ENCODE results near the gene EEF1G. TPM values are rescaled to one million over a fixed set of nuclear protein-coding genes. Genes with fewer than 3 reads are reported as not detected.
"Not testable (repeated sequence)": the region's sequence is repeated elsewhere in the genome, so short reads cannot be mapped to it uniquely, and the experiment has no call there.

EEF1G gene
- total RNA-seq, 1 experiment from 2014 or later, result 1,815 TPM

- H4K20me1 ChIP-seq (ENCODE audit: low read length), result no peaks in the 10 kb centered on the region
- no peaks in the 10 kb centered on the region for H3K36me3 ChIP-seq (ENCODE audit: low read depth, low read length)
- BruUV-seq (replicated peaks), result TSS peak; percentile 77
- H3K9ac ChIP-seq (ENCODE audit: low read length), result peak overlapping the region; percentile 82
- peaks cover 83% of the 10 kb centered on the region for H3K4me1 ChIP-seq (ENCODE audit: insufficient read depth, low read length)
- H3K27me3 ChIP-seq (ENCODE audit: low read length), result no peaks in the 10 kb centered on the region
- peak overlapping the region; percentile 94 for H3K27ac ChIP-seq (ENCODE audit: low read length)
- TF ChIP-seq EZH2phosphoT487 (IDR thresholded peaks at IDR 0.05; ENCODE audit: borderline replicate concordance, low read length) (no peak), EZH2 (IDR thresholded peaks at IDR 0.05; ENCODE audit: low read length, unreplicated experiment) (no peak), CTCF (conservative IDR thresholded peaks at IDR 0.05; ENCODE audit: low read depth, low read length) (no peak)
- intact Hi-C loops (cut with micrococcal nuclease), result loop anchor here (10.0 kb wide), 1 partner anchor 578 kb away; no protein-coding TSS in a partner anchor
- no peaks in the 10 kb centered on the region for H3K9me3 ChIP-seq (ENCODE audit: low read length)
- DNase-seq, result peak; percentile 98
- peak overlapping the region; percentile 60 for H3K4me3 ChIP-seq (ENCODE audit: low read length)
- ATAC-seq, result peak; percentile 69
- H3F3A ChIP-seq (ENCODE audit: low read length, unreplicated experiment), result peaks cover 11% of the 10 kb centered on the region
- H2AFZ ChIP-seq (ENCODE audit: low read length), result peak overlapping the region; percentile 13
- H3K9me2 ChIP-seq (replicated peaks; ENCODE audit: low read length), result no peaks in the 10 kb centered on the region
- CTCF ChIA-PET, result interaction anchor here (0.5 to 2.9 kb wide), 5 partner anchors 10 to 129 kb away, joined by 3 to 21 read pairs (median 6); partner anchors contain the start of genes EEF1G and TUT1
- peaks cover 4% of the 10 kb centered on the region; the same call in 1 of the 2 replicates for H3K79me2 ChIP-seq (ENCODE audit: low read length)
- POLR2A ChIA-PET (ENCODE audit: unreplicated experiment), result interaction anchor here (0.5 to 1.5 kb wide), 10 partner anchors 8 to 115 kb away, joined by 3 to 14 read pairs (median 5); partner anchors contain the start of genes C11orf98, CSKMT, EEF1G and TUT1
- peak overlapping the region; percentile 90 for H3K4me2 ChIP-seq (ENCODE audit: low read length)
Observed at GRCh38 chr11:62553080-62553838, 20.4 kb downstream of the EEF1G start.

GRCh38 chr11:62552485-62553079, 21.1 kb downstream of the EEF1G start:
- Histone ChIP-seq H2AFZ (ENCODE audit: low read length) (peak overlapping the region; percentile 13), H3K36me3 (ENCODE audit: low read depth, low read length) (no peaks in the 10 kb centered on the region), H3K9ac (ENCODE audit: low read length) (peak overlapping the region; percentile 82), H3K4me3 (ENCODE audit: low read length) (peak overlapping the region; percentile 60), H3K9me2 (replicated peaks; ENCODE audit: low read length) (no peaks in the 10 kb centered on the region), H3K27me3 (ENCODE audit: low read length) (no peaks in the 10 kb centered on the region), H4K20me1 (ENCODE audit: low read length) (no peaks in the 10 kb centered on the region), H3K9me3 (ENCODE audit: low read length) (no peaks in the 10 kb centered on the region), H3K4me2 (ENCODE audit: low read length) (peak overlapping the region; percentile 90), H3K4me1 (ENCODE audit: insufficient read depth, low read length) (peaks cover 83% of the 10 kb centered on the region), H3F3A (ENCODE audit: low read length, unreplicated experiment) (peaks cover 18% of the 10 kb centered on the region), H3K27ac (ENCODE audit: low read length) (peak overlapping the region; percentile 94), H3K79me2 (ENCODE audit: low read length) (peaks cover 7% of the 10 kb centered on the region)
- intact Hi-C loops (cut with micrococcal nuclease), result loop anchor here (10.0 kb wide), 1 partner anchor 578 kb away; no protein-coding TSS in a partner anchor
- BruUV-seq (replicated peaks), result no TSS peak
- ATAC-seq (no peak), DNase-seq (peak; percentile 77)
- CTCF ChIA-PET, result interaction anchor here (0.5 to 2.9 kb wide), 4 partner anchors 9 to 128 kb away, joined by 3 to 21 read pairs (median 10); partner anchors contain the start of gene EEF1G
- POLR2A ChIA-PET (ENCODE audit: unreplicated experiment), result interaction anchor here (0.5 to 1.5 kb wide), 9 partner anchors 8 to 154 kb away, joined by 3 to 14 read pairs (median 7); partner anchors contain the start of genes C11orf98, CSKMT, EEF1G and TUT1
- TF ChIP-seq EZH2phosphoT487 (IDR thresholded peaks at IDR 0.05; ENCODE audit: borderline replicate concordance, low read length) (no peak), CTCF (conservative IDR thresholded peaks at IDR 0.05; ENCODE audit: low read depth, low read length) (no peak), EZH2 (IDR thresholded peaks at IDR 0.05; ENCODE audit: low read length, unreplicated experiment) (no peak)

DNA sequence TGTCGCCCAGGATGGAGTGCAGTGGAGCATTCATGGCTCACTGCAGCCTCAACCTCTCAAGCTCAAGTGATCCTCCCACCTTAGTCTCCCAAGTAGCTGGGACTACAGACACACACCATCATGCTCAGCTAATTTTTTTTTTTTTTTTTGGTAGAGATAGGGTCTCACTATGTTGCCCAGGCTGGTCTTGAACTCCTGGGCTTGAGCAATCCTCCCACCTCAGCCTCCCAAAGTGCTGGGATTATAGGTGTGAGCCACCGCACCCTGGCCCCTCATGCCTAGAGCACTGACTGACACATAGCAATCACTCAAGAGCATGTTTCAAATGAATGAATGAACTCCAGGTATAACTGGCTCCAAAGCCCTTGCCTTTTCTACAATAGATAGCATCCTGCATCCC, 23.2 kb downstream of the EEF1G start:
- H3K27me3 ChIP-seq (ENCODE audit: low read length); H3K27ac ChIP-seq (ENCODE audit: low read length); H3K9me3 ChIP-seq (ENCODE audit: low read length); H3K4me2 ChIP-seq (ENCODE audit: low read length); POLR2A ChIA-PET (ENCODE audit: unreplicated experiment); H4K20me1 ChIP-seq (ENCODE audit: low read length); ATAC-seq; H3K9me2 ChIP-seq (replicated peaks; ENCODE audit: low read length); H3K36me3 ChIP-seq (ENCODE audit: low read depth, low read length); DNase-seq; BruUV-seq (replicated peaks); H3K4me3 ChIP-seq (ENCODE audit: low read length); H3K9ac ChIP-seq (ENCODE audit: low read length); H2AFZ ChIP-seq (ENCODE audit: low read length); CTCF ChIA-PET: not testable (repeated sequence)
- Histone ChIP-seq H3F3A (ENCODE audit: low read length, unreplicated experiment) (peaks cover 19% of the 10 kb centered on the region), H3K79me2 (ENCODE audit: low read length) (peaks cover 22% of the 10 kb centered on the region), H3K4me1 (ENCODE audit: insufficient read depth, low read length) (peaks cover 69% of the 10 kb centered on the region)
- intact Hi-C loops (cut with micrococcal nuclease), result loop anchor here (10.0 kb wide), 1 partner anchor 576 kb away; no protein-coding TSS in a partner anchor
